Activated CD8-positive, alpha-beta T cell treated with anti-CD3 and anti-CD28 coated beads for 36 hours (primary cell): ENCODE results near the gene DNMBP. TPM values are rescaled to one million over a fixed set of nuclear protein-coding genes. Genes with fewer than 3 reads are reported as not detected.

ENCODE experiments used
- ATAC-seq: fragments of 200-7000 bp; cut with Tn5 transposase; one replicate; pipeline ENCODE4 v1.10.0; 2021; ENCODE audit warnings: mild to moderate bottlenecking, moderate library complexity
- CTCF ChIA-PET: fragments of 350-600 bp; sonication (Branson Sonifier 250); formaldehyde crosslinking; loops from one replicate; lab custom pipeline; 2021; ENCODE audit warnings: antibody characterized with exemption; lab: Charles Lee
- POLR2A ChIA-PET: fragments of 350-600 bp; sonication (Branson Sonifier 250); formaldehyde crosslinking; loops from one replicate; lab custom pipeline; 2021; ENCODE audit warnings: antibody characterized with exemption; lab: Charles Lee
- DNase-seq: peaks from one replicate; pipeline ENCODE4 v3.0.0-alpha.2; 2020
- H3K27ac Mint-ChIP-seq: one replicate; pipeline ENCODE4 v1.8.0; 2021; ENCODE audit warnings: mild to moderate bottlenecking, mixed read lengths
- H3K27me3 Mint-ChIP-seq: one replicate; pipeline ENCODE4 v1.8.0; 2021; ENCODE audit warnings: mixed read lengths
- H3K36me3 Mint-ChIP-seq: one replicate; pipeline ENCODE4 v1.8.0; 2021; ENCODE audit warnings: low read depth, mixed read lengths
- H3K4me1 Mint-ChIP-seq: one replicate; pipeline ENCODE4 v1.8.0; 2021; ENCODE audit warnings: low read depth, mixed read lengths
- H3K4me3 Mint-ChIP-seq: one replicate; pipeline ENCODE4 v1.8.0; 2021; ENCODE audit warnings: mild to moderate bottlenecking, moderate library complexity, mixed read lengths
- H3K9me3 Mint-ChIP-seq: one replicate; pipeline ENCODE4 v1.8.0; 2021; ENCODE audit warnings: mixed read lengths
- CTCF ChIP-seq: fragments of 200-600 bp; IDR thresholded peaks from one replicate; pipeline ENCODE4 v1.8.0; 2022; ENCODE audit warnings: antibody characterized with exemption, mild to moderate bottlenecking
- intact Hi-C: fragments of 100-400 bp; cut with micrococcal nuclease; formaldehyde crosslinking; loops from one replicate; pipeline ENCODE4 v1.10.0; 2022
- total RNA-seq, 2 experiments: library from RNA; stranded (reverse); gene quantifications; one replicate each; pipeline ENCODE4 v1.2.3, GENCODE V29; 2021

The DNMBP gene
- total RNA-seq, 2 experiments from 2014 or later, result 2.6 to 2.9 TPM

GRCh38 chr10:99976886-99977665, 32.7 kb downstream of the DNMBP start:
- Mint-ChIP-seq H3K9me3 (no peaks in the 10 kb centered on the region), H3K4me1 (no peaks in the 10 kb centered on the region), H3K36me3 (no peaks in the 10 kb centered on the region), H3K27ac (no peak overlapping the region), H3K4me3 (no peak overlapping the region), H3K27me3 (no peaks in the 10 kb centered on the region)
- ATAC-seq (no peak), DNase-seq (no peak)
- POLR2A ChIA-PET, result interaction anchor here (0.6 kb wide), 1 partner anchor 102 kb away, joined by 3 read pairs; no protein-coding TSS in a partner anchor
- intact Hi-C loops, result no loop called here
- TF ChIP-seq CTCF, result no peak
- CTCF ChIA-PET, result interaction anchor here (1.7 to 2.7 kb wide), 2 partner anchors 32 to 69 kb away, joined by 4 to 10 read pairs; partner anchors contain the start of gene DNMBP

GRCh38 chr10:99975942-99976809, 33.6 kb downstream of the DNMBP start:
- POLR2A ChIA-PET, result no interaction called here

GRCh38 chr10:99975106-99975829, 34.5 kb downstream of the DNMBP start:
- ChIA-PET POLR2A (no interaction called here), CTCF (interaction anchor here (0.9 to 2.7 kb wide), 4 partner anchors 34 to 130 kb away, joined by 3 to 10 read pairs (median 4); partner anchors contain the start of gene DNMBP)
- Mint-ChIP-seq H3K27ac (no peak overlapping the region), H3K36me3 (peaks cover 2% of the 10 kb centered on the region), H3K4me3 (no peak overlapping the region), H3K4me1 (no peaks in the 10 kb centered on the region), H3K27me3 (no peaks in the 10 kb centered on the region), H3K9me3 (no peaks in the 10 kb centered on the region)
- ATAC-seq (no peak), DNase-seq (no peak)
- TF ChIP-seq CTCF, result no peak
- intact Hi-C loops, result no loop called here

More at GRCh38 chr10:99975942-99976809, 33.6 kb downstream of the DNMBP start:
- CTCF ChIA-PET, result interaction anchor here (0.9 to 2.7 kb wide), 3 partner anchors 33 to 131 kb away, joined by 3 to 10 read pairs (median 4); partner anchors contain the start of gene DNMBP
- ATAC-seq (no peak), DNase-seq (no peak)
- H3K4me3 Mint-ChIP-seq, result no peak overlapping the region
- intact Hi-C loops, result no loop called here
- H3K27me3 Mint-ChIP-seq, result no peaks in the 10 kb centered on the region
- H3K4me1 Mint-ChIP-seq, result no peaks in the 10 kb centered on the region
- no peak overlapping the region for H3K27ac Mint-ChIP-seq
- no peak for TF ChIP-seq CTCF
- no peaks in the 10 kb centered on the region for H3K36me3 Mint-ChIP-seq
- no peaks in the 10 kb centered on the region for H3K9me3 Mint-ChIP-seq

GRCh38 chr10:99973190-99973589, 36.6 kb downstream of the DNMBP start:
- TF ChIP-seq CTCF, result no peak
- H3K27ac Mint-ChIP-seq, result no peak overlapping the region
- intact Hi-C loops, result no loop called here
- H3K36me3 Mint-ChIP-seq, result peaks cover 5% of the 10 kb centered on the region
- no peaks in the 10 kb centered on the region for H3K27me3 Mint-ChIP-seq
- H3K4me1 Mint-ChIP-seq, result no peaks in the 10 kb centered on the region
- ATAC-seq, result no peak
- no peak for DNase-seq
- ChIA-PET POLR2A (no interaction called here), CTCF (no interaction called here)
- no peaks in the 10 kb centered on the region for H3K9me3 Mint-ChIP-seq
- no peak overlapping the region for H3K4me3 Mint-ChIP-seq
